Stimulated activated CD4-positive, alpha-beta T cell treated with anti-CD3 and anti-CD28 coated beads, Interleukin-2, amount 100 ng/mL, for 48 hours (primary cell): ENCODE results near the gene ANXA6.

Source experiments
- DNase-seq, 2 donors: peaks; one replicate each; pipeline ENCODE4 v3.0.0-alpha.2; 2020

The ANXA6 gene

GRCh38 chr5:151126199-151126645 lies 31.4 kb downstream of the ANXA6 start:
- DNase-seq: peak; percentile 50 to 62

GRCh38 chr5:151125421-151125820 lies 32.2 kb downstream of the ANXA6 start:
- DNase-seq: no peak

- peak; percentile 24 to 53 for DNase-seq
These were observed 33.5 kb downstream of the ANXA6 start for GRCh38 chr5:151123897-151124751.

GRCh38 chr5:151122828-151123227 lies 34.8 kb downstream of the ANXA6 start:
- no peak for DNase-seq

GRCh38 chr5:151121665-151122064 lies 35.9 kb downstream of the ANXA6 start:
- DNase-seq: no peak

GRCh38 chr5:151121095-151121494 lies 36.5 kb downstream of the ANXA6 start:
- DNase-seq: no peak

GRCh38 chr5:151118913-151119575 lies 38.5 kb downstream of the ANXA6 start:
- DNase-seq: no peak

- DNase-seq: peak; percentile 71 to 76
These were observed 42.2 kb downstream of the ANXA6 start for GRCh38 chr5:151115272-151115905.

- DNase-seq: no peak
These were observed 43.9 kb downstream of the ANXA6 start for GRCh38 chr5:151113651-151114050.

GRCh38 chr5:151110992-151111391 lies 46.6 kb downstream of the ANXA6 start:
- no peak for DNase-seq

- no peak for DNase-seq
These were observed 47.4 kb downstream of the ANXA6 start for GRCh38 chr5:151110122-151110681.

- no peak for DNase-seq
These were observed 49.0 kb downstream of the ANXA6 start for GRCh38 chr5:151108566-151108965.

- no peak for DNase-seq
These were observed 49.6 kb downstream of the ANXA6 start for GRCh38 chr5:151107738-151108520.

GRCh38 chr5:151107084-151107483 lies 50.5 kb downstream of the ANXA6 start:
- no peak for DNase-seq

GRCh38 chr5:151106509-151106908 lies 51.1 kb downstream of the ANXA6 start:
- no peak for DNase-seq

GRCh38 chr5:151106043-151106442 lies 51.5 kb downstream of the ANXA6 start:
- DNase-seq: no peak

- DNase-seq: no peak
These were observed 52.0 kb downstream of the ANXA6 start for GRCh38 chr5:151105561-151105960.

- DNase-seq: no peak
These were observed 52.8 kb downstream of the ANXA6 start for GRCh38 chr5:151104795-151105194.

GRCh38 chr5:151101746-151102145 lies 55.8 kb downstream of the ANXA6 start:
- no peak for DNase-seq

GRCh38 chr5:151101151-151101550 lies 56.4 kb downstream of the ANXA6 start:
- DNase-seq: no peak

GRCh38 chr5:151100681-151101080 lies 56.9 kb downstream of the ANXA6 start:
- DNase-seq: no peak

- no peak for DNase-seq
These were observed 58.8 kb downstream of the ANXA6 start for GRCh38 chr5:151098768-151099121.
